Measurements from ENCODE around the gene UBE2L6.

DNA sequence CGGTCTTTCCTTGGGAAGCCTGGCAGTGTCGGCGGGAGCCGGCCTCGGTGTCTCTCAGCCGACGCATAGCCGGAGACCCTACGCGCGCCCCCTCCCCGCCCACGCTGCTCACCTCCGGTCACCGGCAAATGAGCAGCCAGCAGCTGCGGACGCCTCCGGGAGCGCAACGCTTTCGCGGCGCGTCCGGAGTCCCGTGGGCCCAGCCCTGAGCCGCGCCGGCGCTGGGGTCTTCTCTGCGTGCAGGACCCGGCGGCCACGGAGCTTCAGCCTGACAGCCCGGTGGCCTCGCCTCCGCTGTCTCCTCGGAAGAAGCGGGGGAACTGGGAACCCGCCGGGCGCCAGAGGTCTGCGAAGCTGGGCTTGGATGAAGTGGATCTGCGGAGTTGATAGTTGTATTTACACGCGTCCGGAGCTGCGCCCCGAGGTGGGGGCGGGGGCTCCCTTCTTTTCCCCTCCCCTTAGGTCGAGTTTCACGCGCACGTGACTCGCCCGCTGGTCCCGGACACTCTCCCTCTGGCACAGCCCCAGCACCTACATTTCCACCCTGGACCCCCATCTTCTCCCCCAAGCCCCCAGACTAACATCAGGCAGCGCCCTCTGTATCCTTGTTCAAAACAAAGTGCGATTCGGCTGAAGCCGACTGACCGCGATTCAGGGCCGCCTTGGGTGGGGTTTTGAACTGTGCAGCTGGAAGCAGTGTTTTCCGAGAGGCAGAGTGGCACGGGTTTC is 52.0 kb downstream of the UBE2L6 start, which contains the start of gene SLC43A1:
- TF ChIP-seq EGR1 (IDR thresholded peaks at IDR 0.05): peak; percentile 44; the same call in 1 of the 2 replicates
- TF ChIP-seq, protein P1, sequence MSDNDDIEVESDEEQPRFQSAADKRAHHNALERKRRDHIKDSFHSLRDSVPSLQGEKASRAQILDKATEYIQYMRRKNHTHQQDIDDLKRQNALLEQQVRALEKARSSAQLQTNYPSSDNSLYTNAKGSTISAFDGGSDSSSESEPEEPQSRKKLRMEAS (IDR thresholded peaks at IDR 0.05): peak; percentile 46; the same call in 1 of the 2 replicates
- TF ChIP-seq YY1 (IDR thresholded peaks at IDR 0.05; ENCODE audit: low read depth): no peak
- no peak for TF ChIP-seq CREB1 (IDR thresholded peaks at IDR 0.05; ENCODE audit: low read depth)
- TF ChIP-seq TEAD4 (IDR thresholded peaks at IDR 0.05): no peak
- TF ChIP-seq CEBPB (IDR thresholded peaks at IDR 0.05): no peak
- TF ChIP-seq TCF12 (IDR thresholded peaks at IDR 0.05; ENCODE audit: low read depth): no peak
